SKM-1 treated with dmso at 0.1 percent for 144 hours (cell line): Measurements from ENCODE around the gene IST1.

ENCODE experiments used
- DNase-seq: peaks from one replicate; lab custom pipeline; 2025; ENCODE audit not compliant: unreplicated experiment; lab: John Stamatoyannopoulos, UW

IST1 gene

GRCh38 chr16:71961066-71962039 lies 66.0 kb downstream of the IST1 start:
- peak; percentile 81 for DNase-seq

GRCh38 chr16:71963125-71963875 lies 68.0 kb downstream of the IST1 start:
- no peak for DNase-seq

GRCh38 chr16:71965223-71965622 lies 69.9 kb downstream of the IST1 start:
- DNase-seq, result no peak

- no peak for DNase-seq
Observed at GRCh38 chr16:71966932-71967331, 71.6 kb downstream of the IST1 start.

- DNase-seq, result no peak
Observed at GRCh38 chr16:71969353-71969752, 74.0 kb downstream of the IST1 start.

- no peak for DNase-seq
Observed at GRCh38 chr16:71971571-71971970, 76.2 kb downstream of the IST1 start.

DNA sequence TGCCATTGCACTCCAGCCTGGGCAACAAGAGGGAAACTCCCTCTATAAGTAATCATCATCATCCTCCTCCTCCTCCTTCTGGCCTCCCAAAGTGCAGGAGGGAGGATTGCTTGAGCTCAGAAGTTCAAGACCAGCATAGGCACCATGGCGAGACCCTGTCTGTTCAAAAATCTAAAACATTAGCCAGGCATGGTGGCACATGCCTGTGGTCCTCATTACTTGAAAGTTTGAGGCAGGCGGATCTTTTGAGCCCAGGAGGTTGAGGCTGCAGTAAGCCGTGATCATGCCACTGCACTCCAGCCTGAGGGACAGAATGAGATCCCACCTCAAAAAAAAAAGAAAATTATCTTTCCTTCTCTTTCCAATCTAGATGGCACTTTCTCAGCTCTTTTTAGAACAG lies 77.0 kb downstream of the IST1 start:
- DNase-seq, result no peak

- no peak for DNase-seq
Observed at GRCh38 chr16:71973001-71973400, 77.7 kb downstream of the IST1 start.

- no peak for DNase-seq
Observed at GRCh38 chr16:71974068-71974818, 78.9 kb downstream of the IST1 start.
